ENCODE results near the gene YPEL4. TPM values are rescaled to one million over a fixed set of nuclear protein-coding genes. Genes with fewer than 3 reads are reported as not detected.
"Not testable (repeated sequence)": the region's sequence is repeated elsewhere in the genome, so short reads cannot be mapped to it uniquely, and the experiment has no call there.

The YPEL4 gene
- 1.2 and 3.3 TPM in 2 replicates for total RNA-seq (2014; rRNA removed; shearing (Covaris generic))

- DNase-seq (ENCODE audit: low spot score) = peak; percentile 72
Observed at GRCh38 chr11:57649826-57650738, at the start of gene YPEL4. Gene YPEL4, minus strand, starts transcription at chr11:57649912. Its CDS starts 2,805 bp downstream, at chr11:57647107.

- DNase-seq (ENCODE audit: low spot score) = no peak
Observed at GRCh38 chr11:57698843-57699365, 49.2 kb upstream of the YPEL4 start.

- not testable (repeated sequence) for DNase-seq (ENCODE audit: low spot score)
Observed at GRCh38 chr11:57690474-57690873, 40.8 kb upstream of the YPEL4 start.

GRCh38 chr11:57681168-57681567 is 31.5 kb upstream of the YPEL4 start:
- no peak for DNase-seq (ENCODE audit: low spot score)

GRCh38 chr11:57680552-57680874 is 30.8 kb upstream of the YPEL4 start:
- no peak for DNase-seq (ENCODE audit: low spot score)

- no peak for DNase-seq (ENCODE audit: low spot score)
Observed at GRCh38 chr11:57679396-57679795, 29.7 kb upstream of the YPEL4 start.

- DNase-seq (ENCODE audit: low spot score) = no peak
Observed at GRCh38 chr11:57675176-57675941, 25.6 kb upstream of the YPEL4 start.

- no peak for DNase-seq (ENCODE audit: low spot score)
Observed at GRCh38 chr11:57674251-57674650, 24.5 kb upstream of the YPEL4 start.

- DNase-seq (ENCODE audit: low spot score) = no peak
Observed at GRCh38 chr11:57668434-57668782, 18.7 kb upstream of the YPEL4 start.

- DNase-seq (ENCODE audit: low spot score) = peak; percentile 99
Observed at GRCh38 chr11:57667736-57668433, 18.2 kb upstream of the YPEL4 start, which contains the start of gene ZDHHC5. Gene ZDHHC5, plus strand, starts transcription at chr11:57668114. Its CDS starts 4,977 bp downstream, at chr11:57673091.

- DNase-seq (ENCODE audit: low spot score) = peak; percentile 97
Observed at GRCh38 chr11:57667117-57667735, 17.5 kb upstream of the YPEL4 start.

GRCh38 chr11:57663975-57664374 is 14.3 kb upstream of the YPEL4 start:
- no peak for DNase-seq (ENCODE audit: low spot score)

GRCh38 chr11:57662893-57663292 is 13.2 kb upstream of the YPEL4 start:
- DNase-seq (ENCODE audit: low spot score) = no peak

- DNase-seq (ENCODE audit: low spot score) = no peak
Observed at GRCh38 chr11:57659669-57660068, 10.0 kb upstream of the YPEL4 start.

- DNase-seq (ENCODE audit: low spot score) = no peak
Observed at GRCh38 chr11:57658023-57658361, 8.3 kb upstream of the YPEL4 start.

GRCh38 chr11:57657194-57658022 is 7.7 kb upstream of the YPEL4 start, which contains the start of gene CLP1:
Gene CLP1, plus strand, starts transcription at chr11:57657762. Its CDS starts 1,715 bp downstream, at chr11:57659477.
- DNase-seq (ENCODE audit: low spot score) = peak; percentile 99

GRCh38 chr11:57656885-57657193 is 7.1 kb upstream of the YPEL4 start:
- DNase-seq (ENCODE audit: low spot score) = no peak

GRCh38 chr11:57653163-57653562 is 3.5 kb upstream of the YPEL4 start:
- DNase-seq (ENCODE audit: low spot score) = no peak

GRCh38 chr11:57652662-57653061 is 3.0 kb upstream of the YPEL4 start:
- DNase-seq (ENCODE audit: low spot score) = no peak

- not testable (repeated sequence) for DNase-seq (ENCODE audit: low spot score)
Observed at GRCh38 chr11:57652230-57652629, 2.5 kb upstream of the YPEL4 start.

- DNase-seq (ENCODE audit: low spot score) = no peak
Observed at GRCh38 chr11:57651408-57651807, 1.7 kb upstream of the YPEL4 start.
